ENCODE measurements around the gene CD48. TPM values are rescaled to one million over a fixed set of nuclear protein-coding genes. Genes with fewer than 3 reads are reported as not detected.

The CD48 gene
- total RNA-seq, 1 experiment from 2014 or later = not detected

DNA sequence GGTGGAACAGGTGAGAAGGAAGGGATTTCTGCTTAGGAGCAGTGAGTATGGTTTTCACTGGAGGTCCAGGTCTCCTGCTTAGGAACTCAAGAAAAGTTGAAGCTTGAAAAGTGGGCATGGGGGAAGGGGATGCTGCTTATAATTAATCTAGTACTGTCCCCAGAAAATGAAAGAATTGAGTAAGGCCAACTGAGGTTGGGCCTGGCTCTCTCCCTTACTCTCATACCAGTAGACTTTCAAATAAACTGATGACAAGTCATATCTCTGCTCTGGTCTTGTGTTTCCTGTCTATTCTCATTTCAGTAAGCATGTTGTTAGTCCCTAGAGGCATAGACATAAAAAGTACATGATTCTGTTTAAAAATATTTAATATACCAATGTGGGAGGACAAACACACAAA is 26.4 kb downstream of the CD48 start:
- no peak for DNase-seq
- Mint-ChIP-seq H3K9me3 (ENCODE audit: unreplicated experiment) (peaks cover 19% of the 10 kb centered on the region), H3K4me1 (ENCODE audit: low read depth, unreplicated experiment) (peaks cover 6% of the 10 kb centered on the region), H3K27me3 (ENCODE audit: insufficient read depth, unreplicated experiment) (no peaks in the 10 kb centered on the region), H3K36me3 (ENCODE audit: insufficient read depth, unreplicated experiment) (no peaks in the 10 kb centered on the region), H3K4me3 (ENCODE audit: unreplicated experiment) (no peak overlapping the region), H3K27ac (ENCODE audit: unreplicated experiment) (no peak overlapping the region)
- ChIA-PET CTCF (no interaction called here), POLR2A (no interaction called here)
- TF ChIP-seq, protein P1, sequence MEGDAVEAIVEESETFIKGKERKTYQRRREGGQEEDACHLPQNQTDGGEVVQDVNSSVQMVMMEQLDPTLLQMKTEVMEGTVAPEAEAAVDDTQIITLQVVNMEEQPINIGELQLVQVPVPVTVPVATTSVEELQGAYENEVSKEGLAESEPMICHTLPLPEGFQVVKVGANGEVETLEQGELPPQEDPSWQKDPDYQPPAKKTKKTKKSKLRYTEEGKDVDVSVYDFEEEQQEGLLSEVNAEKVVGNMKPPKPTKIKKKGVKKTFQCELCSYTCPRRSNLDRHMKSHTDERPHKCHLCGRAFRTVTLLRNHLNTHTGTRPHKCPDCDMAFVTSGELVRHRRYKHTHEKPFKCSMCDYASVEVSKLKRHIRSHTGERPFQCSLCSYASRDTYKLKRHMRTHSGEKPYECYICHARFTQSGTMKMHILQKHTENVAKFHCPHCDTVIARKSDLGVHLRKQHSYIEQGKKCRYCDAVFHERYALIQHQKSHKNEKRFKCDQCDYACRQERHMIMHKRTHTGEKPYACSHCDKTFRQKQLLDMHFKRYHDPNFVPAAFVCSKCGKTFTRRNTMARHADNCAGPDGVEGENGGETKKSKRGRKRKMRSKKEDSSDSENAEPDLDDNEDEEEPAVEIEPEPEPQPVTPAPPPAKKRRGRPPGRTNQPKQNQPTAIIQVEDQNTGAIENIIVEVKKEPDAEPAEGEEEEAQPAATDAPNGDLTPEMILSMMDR (IDR thresholded peaks at IDR 0.05; ENCODE audit: insufficient read depth in 1 of 2, low read depth in 1 of 2, low read length in 1 of 2, severe bottlenecking in 1 of 2, unreplicated experiment in 1 of 2) = no peak
- Histone ChIP-seq H3K9me3 (no peaks in the 10 kb centered on the region), H3K4me3 (ENCODE audit: low read depth, low read length) (no peak overlapping the region), H3K36me3 (ENCODE audit: control insufficient read depth, insufficient read depth, low read length) (no peaks in the 10 kb centered on the region), H3K27me3 (replicated peaks; ENCODE audit: control insufficient read depth, insufficient read depth, low read length) (no peaks in the 10 kb centered on the region), H3K4me1 (no peaks in the 10 kb centered on the region)
- BruUV-seq (replicated peaks) = no TSS peak
- intact Hi-C loops (cut with micrococcal nuclease; ENCODE audit: unreplicated experiment) = no loop called here

DNA sequence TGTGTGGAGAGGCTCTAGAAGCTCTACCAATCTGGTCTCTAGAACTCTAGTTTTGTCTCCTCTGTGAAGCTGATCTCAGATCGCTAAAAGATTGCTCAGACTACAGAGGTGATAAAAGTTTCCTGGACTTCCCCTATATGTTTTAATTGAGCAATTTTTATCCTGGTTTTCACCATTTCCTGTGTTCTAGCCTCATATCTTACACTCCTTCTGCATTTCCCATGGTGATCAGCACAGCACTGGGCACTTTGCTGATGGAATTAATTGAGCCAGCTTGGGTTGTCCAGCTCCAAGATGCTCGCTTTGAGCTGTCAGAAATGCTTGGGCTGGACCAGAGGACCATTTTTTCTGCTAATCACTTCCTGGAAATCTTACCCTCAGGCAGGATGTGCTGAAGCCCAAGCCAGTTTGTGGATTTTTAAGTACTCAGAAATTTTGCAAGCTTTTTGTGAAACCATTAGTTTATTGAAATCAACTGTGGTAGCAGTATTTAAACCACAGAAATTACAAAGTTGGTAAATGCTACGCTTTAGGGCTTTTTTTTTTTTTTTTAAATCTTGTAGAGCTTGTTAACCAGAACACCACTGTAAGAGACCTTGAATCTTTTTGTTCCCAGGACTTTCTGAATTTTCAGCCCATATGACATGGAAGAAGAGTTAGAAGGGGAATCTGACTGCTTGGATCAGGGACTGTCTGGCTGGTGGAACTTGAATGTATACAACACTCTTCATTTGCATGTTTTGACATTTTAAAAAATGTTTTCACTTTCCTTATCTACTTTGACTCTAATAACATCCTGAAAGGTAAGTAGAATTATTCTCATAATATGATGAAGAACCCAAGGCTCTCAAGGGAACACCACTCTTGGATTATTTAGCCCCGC is 28.4 kb downstream of the CD48 start:
- DNase-seq = no peak
- no peak overlapping the region for H3K27ac Mint-ChIP-seq (ENCODE audit: unreplicated experiment)
- POLR2A ChIA-PET = no interaction called here
- H3K27me3 Mint-ChIP-seq (ENCODE audit: insufficient read depth, unreplicated experiment) = no peaks in the 10 kb centered on the region
- CTCF ChIA-PET = no interaction called here
- BruUV-seq (replicated peaks) = no TSS peak
- Histone ChIP-seq H3K36me3 (ENCODE audit: control insufficient read depth, insufficient read depth, low read length) (no peaks in the 10 kb centered on the region), H3K27me3 (replicated peaks; ENCODE audit: control insufficient read depth, insufficient read depth, low read length) (no peaks in the 10 kb centered on the region), H3K4me1 (no peaks in the 10 kb centered on the region), H3K9me3 (no peaks in the 10 kb centered on the region), H3K4me3 (ENCODE audit: low read depth, low read length) (no peak overlapping the region)
- intact Hi-C loops (cut with micrococcal nuclease; ENCODE audit: unreplicated experiment) = no loop called here
- H3K36me3 Mint-ChIP-seq (ENCODE audit: insufficient read depth, unreplicated experiment) = peaks cover 5% of the 10 kb centered on the region
- peaks cover 6% of the 10 kb centered on the region for H3K4me1 Mint-ChIP-seq (ENCODE audit: low read depth, unreplicated experiment)
- TF ChIP-seq, protein P1 (IDR thresholded peaks at IDR 0.05; ENCODE audit: insufficient read depth in 1 of 2, low read depth in 1 of 2, low read length in 1 of 2, severe bottlenecking in 1 of 2, unreplicated experiment in 1 of 2) = no peak
- H3K9me3 Mint-ChIP-seq (ENCODE audit: unreplicated experiment) = peaks cover 19% of the 10 kb centered on the region
- H3K4me3 Mint-ChIP-seq (ENCODE audit: unreplicated experiment) = no peak overlapping the region

DNA sequence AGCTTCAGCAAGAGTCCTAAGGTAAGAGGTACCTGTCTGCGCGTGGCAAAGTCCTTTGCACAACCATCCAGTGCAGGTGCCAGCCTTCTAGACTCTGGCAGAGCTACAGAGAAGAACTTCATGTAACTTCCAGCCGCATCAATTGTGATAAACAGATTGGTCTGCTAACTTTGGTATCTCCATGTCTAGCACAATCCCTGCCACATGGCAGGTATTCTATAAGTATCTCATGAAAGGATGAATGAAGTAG is 29.8 kb downstream of the CD48 start:
- BruUV-seq (replicated peaks) = no TSS peak
- H3K4me3 ChIP-seq (ENCODE audit: low read depth, low read length) = no peak overlapping the region
- no peaks in the 10 kb centered on the region for H3K36me3 ChIP-seq (ENCODE audit: control insufficient read depth, insufficient read depth, low read length)
- ChIA-PET POLR2A (interaction anchor here (0.6 kb wide), 1 partner anchor 82 kb away, joined by 5 read pairs; no protein-coding TSS in a partner anchor), CTCF (interaction anchor here (0.6 to 1.0 kb wide), 3 partner anchors 46 to 148 kb away, joined by 3 read pairs; no protein-coding TSS in a partner anchor)
- H3K9me3 Mint-ChIP-seq (ENCODE audit: unreplicated experiment) = peaks cover 10% of the 10 kb centered on the region
- intact Hi-C loops (cut with micrococcal nuclease; ENCODE audit: unreplicated experiment) = loop anchor here (1.0 kb wide), 1 partner anchor 269 kb away; no protein-coding TSS in a partner anchor
- H3K4me1 Mint-ChIP-seq (ENCODE audit: low read depth, unreplicated experiment) = peaks cover 6% of the 10 kb centered on the region
- H3K4me1 ChIP-seq = no peaks in the 10 kb centered on the region
- no peak overlapping the region for H3K27ac Mint-ChIP-seq (ENCODE audit: unreplicated experiment)
- no peak overlapping the region for H3K4me3 Mint-ChIP-seq (ENCODE audit: unreplicated experiment)
- no peak for DNase-seq
- TF ChIP-seq, protein P1 (IDR thresholded peaks at IDR 0.05; ENCODE audit: insufficient read depth in 1 of 2, low read depth in 1 of 2, low read length in 1 of 2, severe bottlenecking in 1 of 2, unreplicated experiment in 1 of 2) = no peak
- H3K27me3 Mint-ChIP-seq (ENCODE audit: insufficient read depth, unreplicated experiment) = no peaks in the 10 kb centered on the region
- no peaks in the 10 kb centered on the region for H3K9me3 ChIP-seq
- peaks cover 5% of the 10 kb centered on the region for H3K36me3 Mint-ChIP-seq (ENCODE audit: insufficient read depth, unreplicated experiment)
- no peaks in the 10 kb centered on the region for H3K27me3 ChIP-seq (replicated peaks; ENCODE audit: control insufficient read depth, insufficient read depth, low read length)
